Skeletal muscle satellite cell (primary cell): Measurements from ENCODE around the gene CNTNAP2.

ENCODE experiments used
- H3K27me3 ChIP-seq: 2 replicates; pipeline ENCODE4 v1.7.0; 2013; ENCODE audit warnings: low read length; ENCODE audit not compliant: control insufficient read depth, insufficient read depth
- H3K36me3 ChIP-seq: 2 replicates; pipeline ENCODE4 v1.7.0; 2013; ENCODE audit warnings: mild to moderate bottlenecking, control low read depth, low read length; ENCODE audit not compliant: insufficient read depth
- H3K4me1 ChIP-seq: 2 replicates; pipeline ENCODE4 v1.7.0; 2013; ENCODE audit warnings: low read length; ENCODE audit not compliant: control insufficient read depth, insufficient read depth
- H3K4me2 ChIP-seq: 2 replicates; pipeline ENCODE4 v1.7.0; 2013; ENCODE audit warnings: mild to moderate bottlenecking, low read length
- H3K4me3 ChIP-seq: 2 replicates; pipeline ENCODE4 v1.7.0; 2013; ENCODE audit warnings: low read length
- H3K9ac ChIP-seq: 2 replicates; pipeline ENCODE4 v1.7.0; 2013; ENCODE audit warnings: mild to moderate bottlenecking, low read depth, low read length, moderate library complexity
- H3K9me3 ChIP-seq: replicated peaks from 2 replicates; pipeline ENCODE4 v1.7.0; 2013; ENCODE audit warnings: mild to moderate bottlenecking, control low read depth, low read length

The CNTNAP2 gene

DNA sequence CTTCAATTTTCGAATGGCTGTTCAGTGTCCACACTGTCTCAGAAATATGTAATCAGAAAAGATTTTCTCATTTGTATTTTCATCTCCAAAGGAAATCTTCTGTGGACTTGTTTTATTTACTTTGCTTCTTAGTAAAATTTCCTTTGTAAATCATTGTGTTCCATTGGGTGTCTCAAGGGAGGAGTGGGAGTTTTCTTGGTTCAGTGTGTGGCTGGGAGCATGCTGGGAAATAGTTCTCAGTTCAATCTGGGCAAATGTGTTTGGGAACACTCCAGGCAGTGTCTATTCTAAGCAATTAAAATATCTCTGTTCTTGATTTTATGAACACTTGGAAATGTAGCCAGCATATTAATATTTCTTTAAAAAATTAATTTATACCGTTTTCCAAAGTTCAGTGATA is 1019.8 kb downstream of the CNTNAP2 start:
- no peak overlapping the region for H3K4me3 ChIP-seq
- no peaks in the 10 kb centered on the region for H3K27me3 ChIP-seq
- H3K36me3 ChIP-seq, result no peaks in the 10 kb centered on the region
- H3K9me3 ChIP-seq, result no peaks in the 10 kb centered on the region
- no peak overlapping the region for H3K9ac ChIP-seq
- no peak overlapping the region for H3K4me2 ChIP-seq
- H3K4me1 ChIP-seq, result no peaks in the 10 kb centered on the region

DNA sequence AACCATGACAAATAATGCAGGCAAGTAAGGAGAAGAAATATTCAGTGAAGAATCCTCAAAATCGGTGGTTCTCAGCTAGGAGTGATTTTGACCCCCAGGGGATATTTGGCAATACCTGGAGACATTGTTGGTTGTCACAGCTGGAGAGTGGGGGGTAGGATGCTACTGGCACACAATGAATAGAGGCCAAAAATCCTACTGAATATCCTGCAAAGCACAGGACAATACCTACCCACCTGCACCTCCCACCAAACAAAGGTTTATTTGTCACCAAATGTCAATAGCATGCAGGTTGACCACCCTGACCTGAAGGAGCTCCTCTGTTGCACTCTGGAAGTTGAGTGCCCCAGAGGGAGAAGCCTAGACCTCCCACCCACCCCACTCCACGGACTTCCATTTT is 1028.6 kb downstream of the CNTNAP2 start:
- Histone ChIP-seq H3K9me3 (no peaks in the 10 kb centered on the region), H3K9ac (no peak overlapping the region), H3K36me3 (no peaks in the 10 kb centered on the region)

DNA sequence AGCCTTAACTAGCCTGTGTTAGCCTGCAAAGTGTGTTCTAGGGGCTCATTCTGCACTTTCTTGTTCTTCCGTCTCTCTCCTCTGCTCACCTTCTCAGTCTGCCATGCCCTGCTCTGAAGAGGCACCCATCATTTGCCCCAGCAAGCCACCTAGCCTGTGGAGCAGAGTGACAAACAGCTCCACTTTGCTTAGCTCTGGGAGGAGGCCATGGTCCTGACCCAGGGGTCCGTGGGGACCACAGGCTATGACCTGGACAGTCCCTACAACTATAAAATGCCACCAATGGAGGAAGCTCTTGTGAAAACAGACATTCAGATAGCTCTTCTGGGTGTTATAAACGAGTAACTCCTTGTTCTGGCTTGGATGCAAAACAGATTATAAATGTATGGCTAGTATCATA is 1029.6 kb downstream of the CNTNAP2 start:
- Histone ChIP-seq H3K9me3 (no peaks in the 10 kb centered on the region), H3K36me3 (no peaks in the 10 kb centered on the region), H3K9ac (no peak overlapping the region), H3K4me2 (no peak overlapping the region), H3K4me1 (no peaks in the 10 kb centered on the region), H3K27me3 (no peaks in the 10 kb centered on the region), H3K4me3 (no peak overlapping the region)

More for the DNA sequence above, 1028.6 kb downstream of the CNTNAP2 start:
- no peak overlapping the region for H3K4me2 ChIP-seq
- no peaks in the 10 kb centered on the region for H3K4me1 ChIP-seq
- H3K4me3 ChIP-seq, result no peak overlapping the region
- H3K27me3 ChIP-seq, result no peaks in the 10 kb centered on the region

DNA sequence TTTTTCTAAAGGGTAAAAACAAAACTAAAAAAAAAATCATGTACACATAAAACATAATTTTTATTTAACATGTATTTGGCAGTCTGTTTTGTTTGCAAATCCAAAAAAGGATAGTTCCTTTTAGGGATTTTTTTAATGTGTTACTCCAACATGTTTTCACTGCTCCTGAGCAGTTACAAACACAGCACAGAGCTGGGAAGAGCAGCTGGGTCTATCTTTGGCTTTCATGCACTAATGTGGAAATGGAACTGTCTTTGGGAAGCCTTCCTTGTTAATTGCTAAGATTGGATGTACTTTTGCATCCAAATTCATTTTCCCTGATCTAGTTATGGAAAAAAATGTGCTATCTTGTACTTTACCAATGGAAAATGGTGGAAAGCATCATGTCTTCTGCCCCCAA is 1035.1 kb downstream of the CNTNAP2 start:
- no peaks in the 10 kb centered on the region for H3K4me1 ChIP-seq
- no peak overlapping the region for H3K4me2 ChIP-seq
- H3K9me3 ChIP-seq, result peaks cover 4% of the 10 kb centered on the region
- no peaks in the 10 kb centered on the region for H3K36me3 ChIP-seq
- H3K9ac ChIP-seq, result no peak overlapping the region
- H3K27me3 ChIP-seq, result no peaks in the 10 kb centered on the region
- no peak overlapping the region for H3K4me3 ChIP-seq

DNA sequence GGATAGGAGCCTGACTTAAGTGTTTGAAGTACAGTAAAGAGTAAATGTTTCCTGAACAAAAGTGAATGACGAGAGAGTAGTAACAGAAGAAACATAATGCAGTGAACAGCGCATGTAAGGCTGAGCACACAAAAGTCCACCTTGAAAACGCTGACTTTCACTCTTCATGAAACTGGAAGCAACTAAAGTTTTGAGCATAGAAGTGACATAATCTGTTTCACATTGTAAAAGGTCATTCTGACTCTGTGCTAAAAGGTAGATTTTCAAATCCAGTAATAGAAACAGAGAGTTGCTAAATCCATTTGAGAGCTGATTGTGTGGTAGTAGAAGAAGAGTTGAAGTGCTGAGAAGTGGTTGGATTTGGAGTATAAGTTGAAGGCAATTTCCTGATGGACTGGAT is 1037.0 kb downstream of the CNTNAP2 start:
- no peak overlapping the region for H3K4me2 ChIP-seq
- no peak overlapping the region for H3K4me3 ChIP-seq
- peaks cover 4% of the 10 kb centered on the region for H3K9me3 ChIP-seq
- H3K4me1 ChIP-seq, result no peaks in the 10 kb centered on the region
- no peaks in the 10 kb centered on the region for H3K36me3 ChIP-seq
- H3K9ac ChIP-seq, result no peak overlapping the region
- no peaks in the 10 kb centered on the region for H3K27me3 ChIP-seq

DNA sequence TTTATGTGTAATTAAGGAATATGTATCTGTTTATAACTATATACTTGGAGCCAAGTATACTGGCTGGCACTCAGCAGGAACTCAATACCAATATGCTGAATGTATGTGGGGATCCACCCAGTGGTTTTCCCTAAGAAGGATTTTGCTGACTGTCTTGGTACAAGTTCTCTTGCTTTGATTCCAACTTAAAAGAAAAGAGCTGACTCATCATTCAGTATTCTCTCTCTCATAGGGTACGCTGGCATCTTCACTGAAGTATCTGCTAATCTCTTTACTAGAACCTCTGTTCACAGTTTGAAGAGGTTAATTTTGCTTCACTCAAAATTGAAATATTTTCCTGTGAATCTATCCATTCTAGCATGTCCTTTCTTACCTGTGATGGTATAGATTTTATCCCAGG is 1044.8 kb downstream of the CNTNAP2 start:
- Histone ChIP-seq H3K4me2 (no peak overlapping the region), H3K27me3 (no peaks in the 10 kb centered on the region)

DNA sequence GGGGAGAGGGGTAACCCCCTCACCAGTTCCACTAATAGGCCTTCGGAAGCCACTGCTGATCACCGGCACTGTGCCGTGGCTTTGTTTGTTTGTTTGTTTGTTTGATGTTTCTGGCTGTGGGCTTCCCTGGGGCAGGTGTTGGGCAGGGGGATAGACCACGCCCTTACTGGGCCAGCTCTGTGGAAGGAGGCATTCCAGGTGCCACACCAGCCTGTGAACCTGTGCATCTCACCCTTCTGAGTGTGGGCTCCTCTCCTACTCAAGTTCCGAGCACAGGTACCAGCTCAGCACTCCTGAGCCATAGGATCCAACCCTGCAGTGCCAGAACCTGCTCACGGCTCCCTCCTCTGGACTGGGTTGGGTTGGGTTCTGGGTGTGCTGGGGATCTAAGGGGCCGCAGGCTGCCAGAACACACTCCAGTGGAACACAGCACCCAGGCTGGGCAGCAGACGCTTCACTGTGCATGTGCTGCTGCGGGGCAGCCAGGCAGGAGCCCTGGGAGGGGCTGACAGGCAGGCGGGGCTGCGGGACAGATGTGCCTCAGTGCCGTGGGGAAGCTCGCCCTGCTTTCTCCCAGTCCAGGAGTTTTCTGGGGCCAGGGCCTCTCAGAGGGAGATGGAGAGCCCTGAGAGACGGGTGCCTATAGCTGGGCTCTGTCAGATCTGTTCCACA is 1053.9 kb downstream of the CNTNAP2 start:
- H3K36me3 ChIP-seq, result no peaks in the 10 kb centered on the region
- no peak overlapping the region for H3K4me2 ChIP-seq
- no peaks in the 10 kb centered on the region for H3K9me3 ChIP-seq
- no peaks in the 10 kb centered on the region for H3K27me3 ChIP-seq
- no peak overlapping the region for H3K4me3 ChIP-seq
- H3K4me1 ChIP-seq, result no peaks in the 10 kb centered on the region
- no peak overlapping the region for H3K9ac ChIP-seq

More for the DNA sequence above, 1044.8 kb downstream of the CNTNAP2 start:
- H3K9ac ChIP-seq, result no peak overlapping the region
- no peaks in the 10 kb centered on the region for H3K4me1 ChIP-seq
- H3K4me3 ChIP-seq, result no peak overlapping the region
- H3K9me3 ChIP-seq, result no peaks in the 10 kb centered on the region
- H3K36me3 ChIP-seq, result no peaks in the 10 kb centered on the region

DNA sequence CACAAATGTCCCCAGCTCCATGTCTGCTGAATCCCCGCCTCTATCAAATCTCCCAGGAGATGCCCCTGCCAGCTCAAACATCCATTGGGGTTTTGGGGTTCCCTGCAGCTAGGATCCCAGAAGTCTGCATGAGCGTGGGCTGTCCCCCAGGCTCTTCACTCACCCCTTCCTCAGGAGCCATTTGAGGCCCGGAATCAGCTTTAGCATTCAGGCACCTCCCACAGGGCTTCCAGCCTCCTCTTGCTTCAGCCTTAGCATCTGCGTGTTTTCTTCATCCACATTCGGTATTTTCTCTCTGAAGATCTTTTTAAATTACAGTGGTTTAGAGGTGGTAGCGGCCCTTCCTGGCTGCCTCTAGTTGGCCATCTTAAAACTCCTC is 1054.4 kb downstream of the CNTNAP2 start:
- H3K4me2 ChIP-seq, result no peak overlapping the region
- H3K4me3 ChIP-seq, result no peak overlapping the region

DNA sequence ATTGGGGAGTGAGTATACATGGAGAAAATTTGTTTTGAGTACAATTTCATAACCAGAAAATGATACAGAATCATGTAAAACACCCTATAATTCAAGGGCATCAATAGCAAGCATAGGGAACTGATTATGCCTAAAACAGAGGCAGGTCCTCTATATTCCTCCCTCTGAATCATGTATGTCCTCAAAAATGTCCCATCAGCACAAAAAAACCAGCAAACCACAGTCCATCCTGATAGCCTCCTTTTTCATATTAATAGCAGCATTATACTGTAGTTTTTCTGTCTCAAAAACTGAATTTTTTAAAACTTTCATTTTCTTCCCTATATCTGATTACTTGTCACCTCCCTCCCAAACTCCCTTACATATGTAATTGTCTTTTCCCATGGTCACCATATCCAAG is 1057.3 kb downstream of the CNTNAP2 start:
- Histone ChIP-seq H3K4me1 (no peaks in the 10 kb centered on the region), H3K9ac (no peak overlapping the region), H3K4me2 (no peak overlapping the region), H3K36me3 (no peaks in the 10 kb centered on the region), H3K4me3 (no peak overlapping the region), H3K9me3 (no peaks in the 10 kb centered on the region), H3K27me3 (no peaks in the 10 kb centered on the region)

More for the DNA sequence above, 1054.4 kb downstream of the CNTNAP2 start:
- Histone ChIP-seq H3K4me1 (no peaks in the 10 kb centered on the region), H3K27me3 (no peaks in the 10 kb centered on the region), H3K9ac (no peak overlapping the region), H3K9me3 (no peaks in the 10 kb centered on the region), H3K36me3 (no peaks in the 10 kb centered on the region)

DNA sequence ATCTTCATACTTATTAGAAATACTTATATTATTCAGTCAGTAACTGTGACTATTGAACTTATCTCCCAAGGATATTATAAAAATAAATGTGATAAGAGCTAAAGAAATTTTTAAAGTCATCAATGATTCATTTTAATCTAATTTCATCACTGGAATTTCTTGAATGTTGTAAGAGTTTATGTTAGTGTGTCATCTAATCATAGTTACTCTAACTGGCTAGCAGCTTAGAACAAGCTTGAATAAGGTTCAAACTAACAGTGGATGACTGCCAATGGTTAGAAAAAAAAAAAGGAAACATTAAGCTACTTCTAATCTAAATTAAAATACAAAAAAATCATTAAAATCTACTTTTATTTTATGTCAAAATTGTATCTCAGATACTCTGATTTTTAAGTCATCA is 1066.3 kb downstream of the CNTNAP2 start:
- Histone ChIP-seq H3K36me3 (no peaks in the 10 kb centered on the region), H3K4me2 (no peak overlapping the region), H3K9ac (no peak overlapping the region), H3K4me3 (no peak overlapping the region), H3K9me3 (no peaks in the 10 kb centered on the region), H3K27me3 (no peaks in the 10 kb centered on the region), H3K4me1 (no peaks in the 10 kb centered on the region)

DNA sequence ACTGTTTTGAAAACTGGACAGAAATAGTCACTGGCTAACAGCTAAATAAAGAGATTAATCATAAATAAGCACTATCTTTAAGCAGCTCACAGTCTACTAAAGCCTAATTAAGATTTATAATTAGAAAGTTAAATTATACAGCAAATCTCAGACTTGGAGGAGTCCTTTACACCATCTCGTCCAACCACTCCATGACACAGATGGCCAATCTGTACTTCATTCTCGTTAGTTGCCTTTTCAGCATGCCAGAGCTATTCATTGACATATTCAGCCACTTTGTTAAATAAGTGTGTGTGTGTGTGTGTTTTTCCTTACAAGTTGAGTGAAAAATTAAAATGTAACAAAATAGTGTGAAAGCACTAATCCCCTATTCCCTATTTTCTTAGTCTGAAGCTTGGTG is 1066.7 kb downstream of the CNTNAP2 start:
- H3K27me3 ChIP-seq, result no peaks in the 10 kb centered on the region
- H3K9me3 ChIP-seq, result no peaks in the 10 kb centered on the region
- H3K4me2 ChIP-seq, result no peak overlapping the region
- H3K4me1 ChIP-seq, result no peaks in the 10 kb centered on the region
- H3K9ac ChIP-seq, result no peak overlapping the region
- H3K36me3 ChIP-seq, result no peaks in the 10 kb centered on the region
- no peak overlapping the region for H3K4me3 ChIP-seq

DNA sequence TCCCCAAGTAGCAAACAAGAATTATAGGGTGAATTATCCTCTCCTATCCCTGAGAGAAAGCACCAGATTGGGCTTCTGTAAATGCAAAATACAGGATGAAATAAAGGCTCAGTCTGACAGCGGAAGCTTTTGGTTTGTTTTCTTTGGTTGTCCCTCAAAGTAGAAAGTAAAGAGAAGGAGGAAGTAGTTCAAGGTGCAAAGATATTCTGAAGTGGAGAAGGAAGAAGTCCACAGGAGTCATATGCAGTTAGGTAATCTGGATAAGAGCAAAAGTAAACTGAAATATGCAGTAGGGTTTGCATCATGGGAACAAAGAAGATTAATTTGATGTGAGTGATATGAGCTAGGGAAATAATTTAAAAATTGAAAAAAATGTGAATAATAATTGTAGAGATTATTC is 1071.9 kb downstream of the CNTNAP2 start:
- Histone ChIP-seq H3K27me3 (no peaks in the 10 kb centered on the region), H3K4me1 (no peaks in the 10 kb centered on the region), H3K36me3 (no peaks in the 10 kb centered on the region), H3K4me3 (no peak overlapping the region), H3K9ac (no peak overlapping the region), H3K4me2 (no peak overlapping the region), H3K9me3 (no peaks in the 10 kb centered on the region)
